Erythroblast (primary cell): ENCODE data around the gene SPX.

Experiments used
- GATA1 ChIP-seq: IDR thresholded peaks from 2 replicates; pipeline ENCODE4 v1.6.1; 2011; ENCODE audit warnings: low read depth, mild to moderate bottlenecking, control low read depth, low read length, moderate library complexity
- POLR2A ChIP-seq: IDR thresholded peaks from 2 replicates; pipeline ENCODE4 v1.6.1; 2011; ENCODE audit warnings: mild to moderate bottlenecking, low read length

DNA sequence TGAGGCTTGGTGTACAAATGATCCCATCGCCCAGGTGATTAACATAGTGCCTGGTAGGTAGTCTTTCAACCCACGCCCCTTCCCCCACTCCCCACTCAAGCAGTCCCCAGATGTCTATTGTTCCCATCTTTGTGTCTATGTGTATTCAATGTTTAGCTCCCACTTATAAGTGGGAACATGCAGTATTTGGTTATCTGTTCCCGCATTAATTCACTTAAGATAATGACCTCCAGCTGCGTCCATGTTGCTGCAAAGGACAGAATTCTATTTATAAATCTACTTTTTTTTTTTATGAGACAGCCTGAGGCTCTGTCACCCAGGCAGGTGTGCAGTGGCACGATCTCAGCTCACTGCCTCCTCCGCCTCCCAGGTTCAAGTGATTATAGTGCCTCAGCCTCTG, 15.7 kb downstream of the SPX start:
- TF ChIP-seq POLR2A (no peak), GATA1 (no peak)
